Ramos (cell line): ENCODE measurements around the gene DCP1A.
"Not testable (repeated sequence)": the region's sequence is repeated elsewhere in the genome, so short reads cannot be mapped to it uniquely, and the experiment has no call there.

ENCODE experiments used
- in situ Hi-C: fragments of 300-500 bp; cut with MboI; formaldehyde crosslinking; loops from one replicate; pipeline ENCODE4 v1.14.3; 2022; ENCODE audit warnings: low sequenced_read_pairs; ENCODE audit not compliant: unreplicated experiment

The DCP1A gene

DNA sequence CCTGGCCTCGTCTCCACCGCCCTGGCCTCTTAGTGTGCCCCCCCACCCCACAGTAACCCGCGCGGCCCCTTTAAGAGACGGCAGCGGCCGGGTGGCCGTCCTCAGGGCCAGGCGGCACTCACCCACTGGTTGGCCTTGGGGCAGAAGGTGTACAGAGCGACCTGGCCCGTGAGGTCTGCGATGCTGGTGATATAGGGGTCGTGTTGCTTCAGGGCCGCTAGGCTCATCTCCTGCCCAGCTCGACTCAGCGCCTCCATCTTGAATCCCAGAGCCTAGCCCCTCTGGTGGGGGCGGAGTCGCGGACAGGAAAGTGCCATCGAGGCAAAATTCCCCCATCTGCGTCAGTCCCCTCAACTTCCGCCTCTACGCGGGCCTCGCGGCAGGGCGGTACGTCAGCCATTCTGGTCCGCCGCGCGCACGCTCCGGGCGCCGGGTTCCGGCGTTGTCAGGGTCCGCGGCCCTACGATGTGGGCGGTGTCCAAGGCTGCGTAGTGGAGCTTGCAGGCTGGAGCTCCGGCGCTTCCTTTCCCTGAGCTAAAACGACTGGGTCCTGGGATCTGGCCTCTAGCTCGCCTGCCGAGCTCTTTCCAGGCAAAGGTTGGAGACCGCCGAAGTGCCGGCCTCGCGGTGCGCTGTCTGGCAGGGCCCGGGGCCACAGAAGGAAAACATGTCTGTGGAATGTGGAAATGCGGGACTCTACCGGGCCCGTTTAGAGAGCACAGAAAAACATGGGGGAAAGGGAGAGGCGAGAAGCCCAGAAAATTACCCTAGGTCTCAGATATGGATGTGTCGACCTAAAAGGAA lies at the start of gene DCP1A:
Gene DCP1A, minus strand, starts transcription at position 283 of the 804 bp plus-strand sequence. Its CDS starts 26 bp downstream, at position 257.
- in situ Hi-C loops = no loop called here

DNA sequence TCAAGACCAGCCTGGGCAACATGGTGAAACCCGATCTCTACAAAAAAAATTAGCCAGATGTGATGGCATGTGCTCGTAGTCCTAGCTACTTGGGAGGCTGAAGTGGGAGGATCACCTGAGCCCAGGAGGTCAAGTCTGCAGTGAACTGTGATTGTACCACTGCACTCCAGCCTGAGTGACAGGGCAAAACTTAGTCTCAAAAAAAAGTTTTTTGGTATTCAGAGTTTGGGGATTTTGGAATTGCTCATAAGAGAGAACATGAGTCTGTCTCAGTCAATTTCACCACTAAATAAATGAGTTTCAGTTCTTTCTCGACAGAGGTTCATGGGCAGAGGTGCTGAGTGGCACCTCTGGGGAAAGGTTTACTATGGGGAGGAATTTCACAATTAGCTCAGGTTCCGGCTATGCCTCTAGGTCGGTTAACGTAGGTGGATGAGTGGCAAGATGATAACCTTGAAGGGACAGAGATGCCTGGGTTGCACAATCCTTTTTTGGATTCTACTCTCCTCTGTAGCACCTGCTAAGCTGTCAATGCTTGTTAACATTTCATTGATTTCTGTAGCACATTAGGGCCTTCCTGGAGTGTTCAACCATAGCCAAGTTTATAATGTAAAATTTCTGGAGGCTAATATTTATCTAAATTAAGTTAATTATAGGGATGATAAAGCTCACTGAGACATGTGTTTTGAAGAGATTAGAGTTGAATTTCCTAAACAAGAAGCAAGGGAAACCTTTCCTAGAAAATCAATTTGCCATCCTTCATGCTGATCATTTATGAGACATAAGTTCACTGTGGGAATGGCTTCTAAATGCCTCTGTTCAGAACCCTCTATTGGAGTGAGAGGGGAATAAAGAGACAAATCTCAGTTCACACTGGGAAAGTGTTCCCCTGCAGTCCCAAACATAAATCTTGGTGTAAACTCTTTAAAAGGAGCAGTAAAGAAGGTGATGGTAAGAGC lies 37.4 kb upstream of the DCP1A start:
- in situ Hi-C loops = no loop called here

DNA sequence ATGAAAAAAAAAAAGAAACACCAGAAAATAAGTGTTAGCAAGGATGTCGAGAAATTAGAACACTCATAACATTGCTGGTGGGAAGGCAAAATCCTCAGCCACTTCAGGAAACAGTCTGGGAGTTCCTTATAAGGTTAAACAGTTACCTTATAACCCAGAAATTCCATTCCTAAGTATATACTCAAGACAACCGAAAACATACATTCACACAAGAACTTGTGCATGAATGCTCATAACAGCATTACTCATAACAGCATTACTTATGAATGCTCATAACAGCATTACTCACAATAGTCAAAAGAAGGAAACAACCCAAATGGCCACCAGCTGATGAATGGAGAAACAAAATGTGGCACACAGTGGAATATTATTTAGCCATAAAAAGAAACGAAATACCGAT lies 34.8 kb upstream of the DCP1A start:
- in situ Hi-C loops = no loop called here

DNA sequence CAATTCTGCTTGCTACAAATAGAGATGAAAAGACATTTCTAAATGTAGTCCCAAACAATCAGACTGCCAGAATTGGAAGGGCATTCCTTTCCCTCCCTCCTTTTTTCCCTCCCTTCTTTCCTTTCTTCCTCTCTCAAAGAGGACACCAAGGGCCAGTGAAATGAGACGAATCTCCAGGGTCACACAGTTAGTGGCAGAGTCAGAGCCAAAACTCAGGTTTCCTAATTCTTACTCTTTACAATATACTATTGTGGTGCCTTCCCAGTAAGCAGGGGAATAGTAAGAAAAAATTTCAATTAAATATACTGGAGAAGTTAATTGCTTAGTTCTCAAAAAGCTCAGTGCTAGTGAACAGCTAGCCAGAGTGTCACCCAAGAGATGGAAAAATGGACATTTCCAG lies 33.0 kb upstream of the DCP1A start:
- in situ Hi-C loops = no loop called here

DNA sequence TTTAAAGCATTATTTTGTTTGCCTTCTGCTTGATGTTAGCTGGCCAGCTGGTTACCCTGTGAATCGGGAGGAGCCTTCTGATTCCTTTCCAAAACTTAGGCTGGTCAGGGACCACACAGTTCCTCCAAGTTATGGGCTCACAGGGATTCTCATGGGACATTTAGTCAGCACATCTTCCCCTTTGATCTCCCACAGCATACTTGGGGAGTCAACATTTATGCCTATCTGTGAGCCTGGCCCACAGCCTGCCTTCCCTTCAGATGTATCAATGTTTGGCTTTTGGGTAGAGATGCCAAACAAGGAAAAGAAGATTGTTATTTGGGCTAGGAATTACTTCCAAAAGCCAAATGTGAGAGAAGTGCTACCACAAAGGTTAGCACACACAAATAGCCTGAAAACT lies 32.6 kb upstream of the DCP1A start:
- in situ Hi-C loops = loop anchor here (10.0 kb wide), 1 partner anchor 335 kb away; no protein-coding TSS in a partner anchor

DNA sequence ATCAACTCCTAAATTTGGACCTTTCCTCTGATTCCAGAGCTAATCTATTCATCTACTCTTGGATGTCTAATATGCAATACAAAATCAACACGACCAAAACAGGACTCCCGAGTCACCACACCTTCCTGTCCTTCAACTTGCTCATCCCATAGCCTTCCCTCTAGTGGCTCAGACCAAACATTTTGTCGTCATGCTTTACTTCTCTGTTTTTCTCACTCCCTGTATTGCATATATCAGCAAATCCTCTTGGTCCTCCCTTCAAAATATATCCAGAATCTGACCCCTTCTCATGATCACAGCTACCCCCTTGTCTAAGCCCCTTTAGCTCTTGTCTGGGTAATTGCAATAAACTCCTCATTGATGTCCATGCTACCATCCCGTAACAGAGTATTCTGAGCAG lies 30.5 kb upstream of the DCP1A start:
- in situ Hi-C loops = loop anchor here (10.0 kb wide), 1 partner anchor 337 kb away; no protein-coding TSS in a partner anchor

DNA sequence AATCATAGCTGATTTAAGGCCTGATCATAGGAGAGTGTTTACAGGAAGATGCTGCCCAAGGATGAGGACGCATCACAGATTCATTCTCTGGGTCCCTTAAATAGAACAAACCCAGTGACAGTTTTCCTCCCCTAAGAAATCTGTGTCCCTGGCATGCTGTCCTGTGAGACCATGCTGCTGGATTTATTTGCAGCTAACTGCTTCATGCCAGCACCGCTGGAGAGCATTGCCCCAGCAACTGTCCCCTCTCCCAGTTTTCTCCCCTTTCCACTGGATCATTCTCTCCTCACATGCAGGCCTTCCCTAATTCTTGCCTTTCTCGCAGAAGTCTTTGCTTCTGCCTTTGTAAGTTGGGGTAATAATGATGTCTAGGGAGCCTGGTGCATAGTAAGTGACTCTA lies 29.3 kb upstream of the DCP1A start:
- in situ Hi-C loops = loop anchor here (10.0 kb wide), 1 partner anchor 338 kb away; no protein-coding TSS in a partner anchor

DNA sequence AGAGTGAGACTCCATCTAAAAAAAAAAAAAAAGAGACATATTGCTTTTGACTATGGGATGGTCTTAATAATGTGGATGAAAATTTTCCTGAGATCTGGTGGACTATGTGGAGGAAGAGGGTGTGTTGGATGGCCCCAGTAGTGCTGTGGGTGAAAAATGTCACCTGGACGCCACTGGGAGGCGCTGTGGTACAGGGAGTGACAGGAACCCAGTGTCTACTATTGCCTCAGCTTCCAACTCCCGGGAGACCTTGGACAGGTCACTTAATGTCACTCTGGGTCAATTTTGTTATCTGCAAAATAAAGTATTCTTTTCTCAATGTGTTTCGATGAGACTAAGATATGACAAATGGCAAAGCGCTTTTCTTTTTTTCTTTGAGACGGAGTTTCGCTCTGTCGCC lies 27.7 kb upstream of the DCP1A start:
- in situ Hi-C loops = loop anchor here (10.0 kb wide), 1 partner anchor 340 kb away; no protein-coding TSS in a partner anchor

DNA sequence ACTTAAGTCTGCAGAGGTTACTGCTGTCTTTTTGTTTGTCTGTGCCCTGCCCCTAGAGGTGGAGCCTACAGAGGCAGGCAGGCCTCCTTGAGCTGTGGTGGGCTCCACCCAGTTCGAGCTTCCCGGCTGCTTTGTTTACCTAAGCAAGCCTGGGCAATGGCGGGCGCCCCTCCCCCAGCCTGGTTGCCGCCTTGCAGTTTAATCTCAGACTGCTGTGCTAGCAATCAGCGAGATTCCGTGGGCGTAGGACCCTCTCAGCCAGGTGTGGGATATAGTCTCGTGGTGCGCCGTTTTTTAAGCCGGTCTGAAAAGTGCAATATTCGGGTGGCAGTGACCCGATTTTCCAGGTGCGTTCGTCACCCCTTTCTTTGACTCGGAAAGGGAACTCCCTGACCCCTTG lies 23.4 kb upstream of the DCP1A start:
- in situ Hi-C loops = loop anchor here (10.0 kb wide), 1 partner anchor 344 kb away; no protein-coding TSS in a partner anchor

DNA sequence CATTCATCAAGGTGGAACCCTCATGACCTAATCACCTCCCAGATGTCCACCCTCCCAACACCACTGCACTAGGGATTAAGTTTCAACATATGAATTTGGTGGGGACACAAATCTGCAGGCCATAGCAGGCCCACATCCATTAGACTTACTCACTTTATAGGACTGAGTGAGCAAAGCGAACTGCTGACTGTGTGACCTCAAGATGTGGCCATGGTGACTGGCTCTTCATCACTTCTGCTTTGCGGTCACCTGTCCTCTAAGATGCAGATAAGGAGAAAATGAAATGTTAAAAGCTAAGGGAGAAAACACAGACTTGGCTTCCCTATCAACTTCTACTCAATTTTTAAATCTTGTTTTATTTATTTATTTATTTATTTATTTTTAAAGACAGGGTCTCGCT lies 14.5 kb upstream of the DCP1A start:
- in situ Hi-C loops = no loop called here

DNA sequence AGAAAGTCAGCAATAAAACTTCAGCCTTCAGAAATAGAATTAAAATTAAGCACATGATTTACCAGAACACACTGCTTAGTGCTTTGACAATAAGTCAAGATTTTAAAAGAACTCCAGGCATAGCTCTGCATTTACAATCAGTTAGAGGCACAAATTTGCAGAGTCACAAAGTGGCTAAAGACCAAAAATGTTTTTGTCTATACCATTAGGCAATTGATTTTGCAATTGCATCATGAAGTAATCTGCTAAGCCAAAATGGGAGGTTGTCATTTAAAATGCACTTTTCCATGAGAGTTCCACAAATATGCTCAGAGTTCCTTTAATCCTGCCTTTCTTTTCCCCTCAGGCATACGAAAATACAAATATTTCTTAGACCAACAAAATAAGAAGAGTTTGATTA lies 10.1 kb upstream of the DCP1A start:
- in situ Hi-C loops = no loop called here

DNA sequence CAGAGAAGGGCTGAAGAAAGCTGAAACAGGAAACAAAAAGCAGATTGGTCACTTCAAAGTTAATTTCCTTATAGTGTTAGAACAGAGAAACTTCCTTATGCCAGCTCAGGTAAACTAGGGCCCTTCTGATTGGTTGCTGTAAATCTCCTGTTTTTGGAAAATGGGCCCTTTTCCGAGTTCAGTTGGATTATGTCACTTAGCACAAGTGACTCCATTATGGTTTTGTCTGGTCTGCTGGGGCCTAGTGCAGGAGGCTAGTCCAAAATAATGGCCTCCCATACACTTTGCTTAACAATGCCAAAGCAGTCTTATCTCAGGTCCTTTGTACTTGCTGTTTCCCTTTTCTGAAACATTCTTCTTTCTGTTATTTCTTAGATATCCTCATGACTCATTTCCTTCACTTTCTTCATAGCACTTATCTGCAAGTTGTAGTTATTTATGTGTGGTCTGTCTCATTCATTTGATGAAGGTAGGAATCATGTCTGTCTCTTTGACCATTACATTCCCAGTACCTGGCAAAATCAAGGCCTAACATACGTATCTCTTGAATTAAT lies 7.7 kb upstream of the DCP1A start:
- in situ Hi-C loops = no loop called here

DNA sequence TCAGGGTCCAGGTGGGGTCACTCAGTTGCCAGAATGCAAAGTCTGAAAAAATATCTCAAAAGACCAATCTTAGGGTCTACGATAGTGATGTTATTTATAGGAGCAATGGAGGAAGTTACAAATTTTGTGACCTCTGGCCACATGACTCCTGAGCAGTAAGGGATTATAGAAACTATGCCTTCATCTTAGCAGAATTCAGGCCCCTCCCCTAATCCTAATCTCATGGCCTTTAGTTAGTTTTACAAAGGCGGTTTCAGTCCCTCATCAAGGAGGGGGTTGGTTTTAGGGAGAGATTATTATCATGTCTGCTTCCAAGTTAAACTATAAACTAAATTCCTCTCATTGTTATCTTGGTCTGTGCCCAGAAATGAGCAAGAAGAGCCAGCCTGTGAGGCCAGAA lies 5.9 kb upstream of the DCP1A start:
- in situ Hi-C loops = no loop called here

DNA sequence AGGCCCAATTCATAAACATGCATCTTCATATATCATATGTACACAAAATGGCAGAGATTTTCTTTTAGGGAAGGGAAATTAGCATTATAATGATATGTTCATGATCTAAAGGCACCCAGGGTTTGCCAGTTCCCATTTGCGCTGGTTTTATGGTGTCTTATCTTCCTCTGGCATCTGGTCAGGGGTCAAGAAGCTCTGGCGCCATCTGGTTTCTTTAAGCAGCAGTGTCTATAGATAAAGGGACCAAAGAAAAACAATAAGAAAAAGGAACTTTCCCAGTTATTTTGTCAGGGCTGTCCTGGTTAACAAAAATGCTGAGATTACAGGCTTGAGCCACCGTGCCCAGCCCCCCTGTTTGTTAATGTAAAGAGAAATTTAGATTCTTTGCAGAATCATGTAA lies 3.3 kb upstream of the DCP1A start:
- in situ Hi-C loops = no loop called here

DNA sequence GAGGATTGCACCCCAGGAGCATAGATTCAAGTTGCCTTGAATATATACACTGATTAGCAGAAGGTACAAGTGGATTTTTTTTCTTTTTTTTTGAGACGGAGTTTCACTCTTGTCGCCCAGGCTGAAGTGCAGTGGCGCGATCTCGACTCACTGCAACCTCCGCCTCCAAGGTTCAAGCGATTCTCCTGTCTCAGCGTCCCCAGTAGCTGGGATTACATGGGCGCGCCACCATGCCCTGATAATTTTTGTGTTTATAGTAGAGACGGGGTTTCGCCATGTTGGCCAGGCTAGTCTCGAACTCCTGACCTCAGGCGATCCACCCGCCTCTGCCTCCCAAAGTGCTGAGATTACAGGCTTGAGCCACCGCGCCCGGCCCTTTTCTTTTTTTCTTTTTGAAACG lies 775 bp upstream of the DCP1A start:
- in situ Hi-C loops = not testable (repeated sequence)

DNA sequence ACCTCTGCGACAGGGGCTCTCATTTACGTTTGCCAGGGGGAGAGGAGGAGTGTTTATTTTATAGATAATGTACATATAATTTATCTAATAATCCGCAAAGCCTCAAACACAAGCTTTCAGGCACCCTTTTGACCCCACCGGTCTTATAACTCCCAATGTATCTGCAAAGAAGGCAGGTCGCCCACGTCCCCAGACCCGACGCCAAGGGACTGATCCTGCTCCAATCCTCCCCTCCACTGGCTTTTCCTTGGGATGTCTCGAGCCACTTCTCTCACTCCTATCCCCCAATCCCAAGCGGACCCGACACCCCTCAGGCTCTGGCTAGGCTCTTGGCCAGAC lies 452 bp downstream of the DCP1A start:
- in situ Hi-C loops = no loop called here

DNA sequence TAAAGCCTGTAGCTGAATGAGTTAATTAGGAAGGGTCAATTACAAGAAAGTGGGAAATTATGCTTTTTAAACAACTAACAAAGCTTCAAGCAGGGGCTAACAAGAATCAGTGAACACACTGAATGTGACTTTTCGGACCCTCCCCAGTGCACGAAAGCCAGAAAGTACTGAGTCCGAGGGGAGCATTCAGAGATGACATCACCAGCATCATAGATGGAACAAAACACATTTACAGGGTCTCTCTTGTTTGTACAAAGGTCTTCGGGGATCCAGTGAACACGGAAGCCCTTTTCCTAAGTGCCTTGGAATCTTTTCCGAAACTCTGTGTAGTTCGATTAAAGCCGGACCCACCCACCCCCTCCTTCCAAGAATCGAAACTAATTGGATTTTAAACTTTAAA lies 829 bp downstream of the DCP1A start:
- in situ Hi-C loops = no loop called here

DNA sequence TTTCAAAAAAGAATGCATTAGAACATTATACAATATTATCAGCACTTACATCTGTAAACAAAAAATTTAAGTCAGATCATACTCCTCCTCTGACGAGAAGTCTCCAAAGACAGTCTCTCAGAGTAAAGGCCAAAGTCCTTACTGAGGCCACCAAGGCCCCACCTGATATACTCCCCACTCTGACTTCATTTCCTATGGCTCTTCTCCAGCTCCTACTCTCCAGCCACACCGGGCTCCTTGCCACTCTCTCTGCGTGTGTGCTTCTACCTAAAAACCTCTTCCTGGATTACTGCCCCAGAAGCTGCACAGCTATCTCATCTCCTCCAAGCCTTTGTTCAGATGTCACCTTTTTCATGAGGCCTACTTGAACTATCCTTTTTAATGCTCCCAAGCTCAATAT lies 5.0 kb downstream of the DCP1A start:
- in situ Hi-C loops = no loop called here

DNA sequence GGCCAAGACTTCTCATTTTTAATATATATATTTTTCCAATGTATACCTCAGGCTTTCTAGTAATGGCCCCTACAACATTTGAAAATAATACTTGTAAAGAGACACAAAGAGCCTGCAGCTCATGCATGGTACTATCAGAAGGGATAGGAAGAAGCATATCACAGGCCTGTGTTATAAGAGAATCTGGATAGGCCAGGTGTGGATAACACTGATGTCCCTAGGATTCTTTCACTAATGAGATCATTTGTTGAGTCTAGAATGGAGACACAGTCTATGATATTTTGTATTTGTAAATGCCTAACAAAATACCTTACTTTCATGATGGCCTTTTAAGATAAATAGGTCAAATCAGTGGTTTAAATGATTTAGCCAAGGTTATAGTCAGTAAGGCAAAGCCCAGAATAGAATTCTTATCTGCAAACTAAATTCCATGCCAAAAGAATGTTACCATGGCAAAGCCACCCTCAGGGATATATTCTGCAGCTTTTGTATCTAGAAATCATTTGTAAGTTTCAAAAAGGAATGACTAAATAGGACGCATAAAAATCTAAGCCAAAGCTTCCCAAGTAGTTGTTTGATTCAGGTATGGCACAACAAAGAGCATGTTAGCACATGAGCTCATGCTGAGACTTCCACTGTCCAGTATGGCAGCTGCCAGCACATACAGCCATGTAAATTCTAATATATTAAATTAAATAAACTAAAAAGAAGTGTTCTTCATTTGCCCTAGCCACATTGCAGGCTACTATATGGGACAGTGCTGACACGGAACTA lies 10.0 kb downstream of the DCP1A start:
- in situ Hi-C loops = no loop called here

DNA sequence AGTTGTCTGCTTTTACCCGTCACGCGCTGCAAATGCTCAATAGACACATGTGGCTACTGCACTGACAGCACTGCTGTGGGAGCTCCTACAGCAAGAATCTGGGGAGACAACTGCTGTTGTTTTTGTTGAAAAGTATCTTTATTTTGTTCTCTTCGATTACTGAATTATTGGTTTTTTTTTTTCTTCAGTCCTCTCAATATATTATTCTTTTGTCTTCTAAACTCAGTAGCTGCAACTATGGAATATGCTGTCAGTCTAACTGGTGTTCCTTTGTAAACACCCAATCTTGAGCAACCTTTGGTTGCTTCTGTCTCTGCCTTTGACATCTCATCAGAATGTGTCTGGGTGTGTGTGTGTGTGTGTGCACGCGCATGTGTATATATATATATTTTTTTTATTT lies 12.6 kb downstream of the DCP1A start:
- in situ Hi-C loops = no loop called here
